Transverse colon (tissue), 4 donors: ENCODE results near the gene ABCB8. TPM values are rescaled to one million over a fixed set of nuclear protein-coding genes. Genes with fewer than 3 reads are reported as not detected.

ENCODE experiments used
- DNase-seq: peaks from one replicate; pipeline ENCODE4 v3.0.0-alpha.2; 2019
- H3K27ac ChIP-seq, 4 donors: fragments of 200-600 bp; sonication (generic); 2 replicates each; pipeline ENCODE4 v1.5.1; 2016 to 2018; ENCODE audit warnings: inconsistent platforms in 4 of 4
- H3K27me3 ChIP-seq: fragments of 200-600 bp; sonication (generic); 2 replicates; pipeline ENCODE4 v1.5.1; 2017; ENCODE audit warnings: inconsistent platforms
- H3K36me3 ChIP-seq, 4 donors: fragments of 200-600 bp; sonication (generic); 2 replicates each; pipeline ENCODE4 v1.5.1; 2017 to 2019; ENCODE audit warnings: inconsistent platforms in 4 of 4
- H3K4me1 ChIP-seq, 4 donors: fragments of 200-600 bp; sonication (generic); 2 replicates each; pipeline ENCODE4 v1.5.1; 2017 to 2020; ENCODE audit warnings: inconsistent platforms in 4 of 4
- H3K4me3 ChIP-seq, 4 donors: fragments of 200-600 bp; sonication (generic); 1 replicate in 1 of 4; 2 replicates in 3 of 4; pipeline versions ENCODE4 v1.5.1 to v1.6.1; 2017 to 2019; ENCODE audit warnings: inconsistent platforms in 4 of 4
- H3K9me3 ChIP-seq, 2 donors: fragments of 200-600 bp; sonication (generic); 2 replicates each; pipeline ENCODE4 v1.5.1; 2017 to 2019; ENCODE audit warnings: inconsistent platforms in 2 of 2
- CTCF ChIP-seq, 5 experiments: fragments of 200-600 bp in 3 of 5; fragments of 450-650 bp in 2 of 5; sonication (generic) in 3 of 5; IDR thresholded peaks; 1 replicate in 2 of 5; 2 replicates in 3 of 5; pipeline ENCODE4 v1.5.1; 2016 to 2017; ENCODE audit warnings: antibody characterized with exemption in 5 of 5, inconsistent platforms in 3 of 5, mild to moderate bottlenecking in 2 of 5, moderate library complexity in 1 of 5
- EP300 ChIP-seq: sonication (generic); formaldehyde crosslinking; IDR thresholded peaks from one replicate; pipeline ENCODE4 v1.6.1; 2017; ENCODE audit warnings: antibody characterized with exemption, low read depth
- POLR2A ChIP-seq: fragments of 450-650 bp; IDR thresholded peaks from one replicate; pipeline ENCODE4 v1.6.1; 2016; ENCODE audit warnings: antibody characterized with exemption, mild to moderate bottlenecking, moderate library complexity
- POLR2AphosphoS5 ChIP-seq, 3 donors: sonication (generic); formaldehyde crosslinking; IDR thresholded peaks; one replicate each; pipeline ENCODE4 v1.6.1; 2016; ENCODE audit warnings: antibody characterized with exemption in 3 of 3
- WGBS, 2 donors: methylation state at CpG; one replicate each; pipeline ENCODE4 v1.1.5; 2018; ENCODE audit warnings: low coverage in 1 of 2; 5-methylcytosine and 5-hydroxymethylcytosine counted together
- in situ Hi-C, 4 donors: fragments of 200-750 bp; cut with MboI; loops; one replicate each; pipeline versions ENCODE4 v1.15.0 to v1.15.1; 2017; ENCODE audit warnings: low sequenced_read_pairs in 3 of 4, low pct_ligation_motif_present in 1 of 4, low pct_unique_long_range_greater_than_20kb in 1 of 4
- intact Hi-C: fragments of 100-400 bp; cut with DNase I; formaldehyde crosslinking; loops from one replicate; pipeline ENCODE4 v1.15.1; 2023; ENCODE audit warnings: low total_unique reads
- total RNA-seq, 4 donors: library from RNA; depleted of rRNA; stranded (reverse); fragments of >200 nt; gene quantifications; one replicate each; pipeline ENCODE4 v1.1.0, GENCODE V29; 2016

Gene ABCB8
- total RNA-seq, 4 donors from 2014 or later, result 33.3 to 76.4 (median 51.4) TPM

- Histone ChIP-seq H3K27me3 (peaks cover 8% of the 10 kb centered on the region), H3K4me1 (peaks cover 6 to 23% (median 21%) of the 10 kb centered on the region in 4 donors), H3K4me3 (no peak overlapping the region), H3K9me3 (no peaks in the 10 kb centered on the region), H3K27ac (no peak overlapping the region), H3K36me3 (no peaks in the 10 kb centered on the region)
- intact Hi-C loops, result loop anchor here (2.0 kb wide), 1 partner anchor 59 kb away; no protein-coding TSS in a partner anchor
- in situ Hi-C loops, result no loop called here
- no peak for DNase-seq
- no peak for TF ChIP-seq CTCF (IDR thresholded peaks at IDR 0.05)
- TF ChIP-seq POLR2A, result no peak
- TF ChIP-seq EP300, result no peak
- TF ChIP-seq POLR2AphosphoS5 (IDR thresholded peaks at IDR 0.05), result no peak
- 97% methylated on average over 6 of the region's 8 CpGs; no CpG with 5 or more reads in 1 of the 2 donors for WGBS, 2 donors
These were observed 25.5 kb downstream of the ABCB8 start for GRCh38 chr7:151053751-151054150.

GRCh38 chr7:151056283-151056665 is 28.0 kb downstream of the ABCB8 start:
- Histone ChIP-seq H3K36me3 (no peaks in the 10 kb centered on the region), H3K4me1 (peaks cover 18 to 35% (median 33%) of the 10 kb centered on the region in 4 donors), H3K27me3 (no peaks in the 10 kb centered on the region), H3K4me3 (no peak overlapping the region), H3K27ac (no peak overlapping the region), H3K9me3 (no peaks in the 10 kb centered on the region)
- TF ChIP-seq EP300, result no peak
- TF ChIP-seq CTCF (IDR thresholded peaks at IDR 0.05), result no peak
- TF ChIP-seq POLR2AphosphoS5 (IDR thresholded peaks at IDR 0.05), result no peak
- TF ChIP-seq POLR2A, result no peak
- in situ Hi-C loops (no loop called here), intact Hi-C loops (no loop called here)
- DNase-seq, result no peak
- 82 to 90% methylated on average over 4 to 6 of the region's 6 CpGs for WGBS, 2 donors

DNA sequence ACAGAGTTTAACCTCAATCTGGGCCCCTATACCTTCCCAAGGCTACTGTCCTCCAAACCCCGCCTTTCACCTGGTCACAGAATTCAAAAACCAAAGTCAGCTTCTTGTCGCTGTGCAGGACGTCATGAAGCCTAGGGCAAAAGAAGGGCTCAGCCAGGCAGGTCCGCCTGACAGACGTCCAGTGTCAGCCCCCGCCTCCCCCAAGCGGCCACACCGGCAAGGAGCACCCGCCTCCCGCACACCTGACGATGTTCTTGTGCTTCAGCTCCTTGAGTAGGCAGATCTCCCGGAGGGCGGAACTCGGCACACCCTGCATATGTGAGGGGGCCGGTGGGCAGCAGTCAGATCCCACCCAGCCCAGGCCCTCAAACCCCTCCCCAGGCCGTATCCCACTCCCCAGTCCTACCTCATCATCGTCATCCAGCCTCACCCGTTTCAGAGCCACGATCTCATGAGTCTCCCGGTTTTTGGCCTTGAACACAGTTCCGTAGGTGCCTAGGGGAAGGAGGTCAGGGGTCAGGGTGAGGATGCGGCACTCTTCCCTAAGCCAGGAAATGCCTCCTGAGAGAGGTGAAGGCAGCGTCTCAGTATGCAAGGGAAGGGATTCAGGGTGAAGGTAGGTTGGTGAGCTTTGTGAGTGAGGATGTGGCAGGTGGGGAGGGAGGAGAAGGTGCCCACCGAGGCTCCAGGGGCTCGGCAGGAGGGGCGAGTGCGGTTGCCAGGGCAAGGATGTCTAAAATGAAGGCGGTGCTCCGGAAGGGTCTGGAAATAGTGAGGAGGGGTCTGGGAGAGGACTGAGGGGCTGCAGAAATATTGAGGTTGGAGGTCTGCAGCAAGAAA is 28.6 kb downstream of the ABCB8 start:
- H3K36me3 ChIP-seq, result no peaks in the 10 kb centered on the region
- TF ChIP-seq POLR2AphosphoS5 (IDR thresholded peaks at IDR 0.05) (no peak), CTCF (IDR thresholded peaks at IDR 0.05) (peak in 1 of 5 experiments; percentile 21)
- WGBS, 2 donors, result 12 to 40% methylated on average over 6 to 26 of the region's 29 CpGs
- H3K4me3 ChIP-seq, result peak overlapping the region; percentile 70 to 80 (median 74)
- intact Hi-C loops, result no loop called here
- peaks cover 24 to 39% (median 38%) of the 10 kb centered on the region in 4 donors for H3K4me1 ChIP-seq
- no peaks in the 10 kb centered on the region for H3K27me3 ChIP-seq
- no peak for DNase-seq
- H3K9me3 ChIP-seq, result no peaks in the 10 kb centered on the region
- peak overlapping the region; percentile 95 to 98 (median 96) for H3K27ac ChIP-seq
- in situ Hi-C loops, result no loop called here

GRCh38 chr7:151057506-151057988 is 29.3 kb downstream of the ABCB8 start, which contains the start of gene CDK5:
Gene CDK5, minus strand, starts transcription at chr7:151057897. Its CDS starts 49 bp downstream, at chr7:151057848.
- TF ChIP-seq POLR2A, result no peak
- no peak for TF ChIP-seq EP300
- no peak for TF ChIP-seq CTCF (IDR thresholded peaks at IDR 0.05)
- TF ChIP-seq POLR2AphosphoS5 (IDR thresholded peaks at IDR 0.05), result no peak

More at GRCh38 chr7:151057506-151057988, 29.3 kb downstream of the ABCB8 start, which contains the start of gene CDK5:
- 0% methylated on average over 30 of the region's 30 CpGs; no CpG with 5 or more reads in 1 of the 2 donors for WGBS, 2 donors
- no peaks in the 10 kb centered on the region for H3K27me3 ChIP-seq
- intact Hi-C loops (no loop called here), in situ Hi-C loops (no loop called here)
- peak within 1 kb of the TSS; percentile 71 to 80 (median 76) for H3K4me3 ChIP-seq
- H3K4me1 ChIP-seq, result peaks cover 27 to 45% (median 45%) of the 10 kb centered on the region in 4 donors
- H3K9me3 ChIP-seq, result no peaks in the 10 kb centered on the region
- H3K27ac ChIP-seq, result peak within 1 kb of the TSS; percentile 95 to 98 (median 96)
- no peaks in the 10 kb centered on the region for H3K36me3 ChIP-seq
- DNase-seq, result no peak
